RPMI7951 (cell line): ENCODE results near the gene ADAM15. TPM values are rescaled to one million over a fixed set of nuclear protein-coding genes. Genes with fewer than 3 reads are reported as not detected.
A peak's percentile ranks its signal among the peaks of the same experiment; 100 is the strongest.

Experiments
- DNase-seq: peaks from one replicate; pipeline ENCODE4 v3.0.0-alpha.2; 2012; ENCODE audit warnings: low read depth
- total RNA-seq: library from RNA; depleted of rRNA; stranded (reverse); fragments of >200 nt; shearing (Covaris generic); gene quantifications from 2 replicates; pipeline ENCODE4 v1.2.3, GENCODE V29; 2014

Gene ADAM15
- total RNA-seq, 1 experiment from 2014 or later: 30.6 TPM

- peak; percentile 28 for DNase-seq
Measured at GRCh38 chr1:155049651-155050559, 1.2 kb upstream of the ADAM15 start.

- no peak for DNase-seq
Measured at GRCh38 chr1:155051342-155051776, 243 bp downstream of the ADAM15 start.

GRCh38 chr1:155051777-155052398 lies 772 bp downstream of the ADAM15 start:
- DNase-seq: peak; percentile 37

GRCh38 chr1:155052439-155053395 lies 1.6 kb downstream of the ADAM15 start:
- no peak for DNase-seq

- DNase-seq: no peak
Measured at GRCh38 chr1:155053531-155054105, 2.5 kb downstream of the ADAM15 start.

GRCh38 chr1:155057104-155057503 lies 6.0 kb downstream of the ADAM15 start:
- DNase-seq: no peak

GRCh38 chr1:155057788-155058211 lies 6.7 kb downstream of the ADAM15 start:
- DNase-seq: no peak

GRCh38 chr1:155060736-155061135 lies 9.6 kb downstream of the ADAM15 start:
- no peak for DNase-seq

- peak; percentile 71 for DNase-seq
Measured at GRCh38 chr1:155061381-155062150, 10.4 kb downstream of the ADAM15 start.

GRCh38 chr1:155062151-155062686 lies 11.1 kb downstream of the ADAM15 start:
- DNase-seq: no peak

GRCh38 chr1:155062702-155063411 lies 11.7 kb downstream of the ADAM15 start:
- DNase-seq: no peak

- peak; percentile 75 for DNase-seq
Measured at GRCh38 chr1:155063550-155064110, 12.5 kb downstream of the ADAM15 start, which contains the start of gene EFNA4. Gene EFNA4, plus strand, starts transcription at chr1:155063740. Its CDS starts 84 bp downstream, at chr1:155063824.

- DNase-seq: no peak
Measured at GRCh38 chr1:155064111-155064831, 13.2 kb downstream of the ADAM15 start.

- no peak for DNase-seq
Measured at GRCh38 chr1:155064832-155065429, 13.8 kb downstream of the ADAM15 start.

- DNase-seq: no peak
Measured at GRCh38 chr1:155066777-155067176, 15.7 kb downstream of the ADAM15 start.

GRCh38 chr1:155068599-155068998 lies 17.5 kb downstream of the ADAM15 start:
- DNase-seq: no peak

- no peak for DNase-seq
Measured at GRCh38 chr1:155069551-155070157, 18.5 kb downstream of the ADAM15 start.

- no peak for DNase-seq
Measured at GRCh38 chr1:155070158-155070621, 19.1 kb downstream of the ADAM15 start.
